Cortex of kidney (tissue), 1 donor: ENCODE measurements around the gene NPBWR2.

Source experiments
- DNase-seq: peaks from one replicate; lab custom pipeline; 2025; lab: John Stamatoyannopoulos, UW

Gene NPBWR2

GRCh38 chr20:64116541-64117431 lies 9.4 kb upstream of the NPBWR2 start:
- DNase-seq, result no peak

GRCh38 chr20:64116016-64116415 lies 8.7 kb upstream of the NPBWR2 start:
- no peak for DNase-seq

GRCh38 chr20:64115171-64115911 lies 8.0 kb upstream of the NPBWR2 start:
- DNase-seq, result no peak

- DNase-seq, result no peak
Measured at GRCh38 chr20:64114356-64114971, 7.1 kb upstream of the NPBWR2 start.

- no peak for DNase-seq
Measured at GRCh38 chr20:64113796-64114355, 6.5 kb upstream of the NPBWR2 start.

- DNase-seq, result no peak
Measured at GRCh38 chr20:64113444-64113775, 6.0 kb upstream of the NPBWR2 start.

GRCh38 chr20:64112691-64113443 lies 5.5 kb upstream of the NPBWR2 start:
- no peak for DNase-seq

GRCh38 chr20:64111841-64112641 lies 4.7 kb upstream of the NPBWR2 start:
- no peak for DNase-seq

- no peak for DNase-seq
Measured at GRCh38 chr20:64110411-64111068, 3.2 kb upstream of the NPBWR2 start.

- no peak for DNase-seq
Measured at GRCh38 chr20:64109831-64110391, 2.5 kb upstream of the NPBWR2 start.

- DNase-seq, result no peak
Measured at GRCh38 chr20:64108731-64109681, 1.6 kb upstream of the NPBWR2 start.

GRCh38 chr20:64107736-64108457 lies 532 bp upstream of the NPBWR2 start:
- no peak for DNase-seq

GRCh38 chr20:64106435-64106961 lies 867 bp downstream of the NPBWR2 start:
- no peak for DNase-seq

GRCh38 chr20:64105846-64106434 lies 1.4 kb downstream of the NPBWR2 start:
- DNase-seq, result no peak

GRCh38 chr20:64104667-64105451 lies 2.5 kb downstream of the NPBWR2 start:
- no peak for DNase-seq

- no peak for DNase-seq
Measured at GRCh38 chr20:64103871-64104666, 3.3 kb downstream of the NPBWR2 start.
